WTC11 (cell line): ENCODE measurements around the gene ZBTB25. TPM values are rescaled to one million over a fixed set of nuclear protein-coding genes. Genes with fewer than 3 reads are reported as not detected.

Experiments
- ATAC-seq: fragments of 200-7000 bp; cut with Tn5 transposase; 2 replicates; pipeline ENCODE4 v1.10.0; 2021; ENCODE audit warnings: mild to moderate bottlenecking, moderate library complexity
- CTCF ChIA-PET: fragments of 300-600 bp; sonication (Branson Sonifier 250); formaldehyde crosslinking; loops from one replicate; lab custom pipeline; 2021; ENCODE audit warnings: antibody characterized with exemption; lab: Charles Lee
- POLR2A ChIA-PET: fragments of 350-600 bp; sonication (Branson Sonifier 250); formaldehyde crosslinking; loops from one replicate; lab custom pipeline; 2021; ENCODE audit warnings: antibody characterized with exemption; lab: Charles Lee
- DNase-seq: peaks from one replicate; pipeline ENCODE4 v3.0.0; 2021; ENCODE audit warnings: low spot score
- H3K27ac Mint-ChIP-seq: 2 replicates; pipeline ENCODE4 v1.8.0; 2021; ENCODE audit warnings: mixed read lengths
- H3K27me3 Mint-ChIP-seq: 2 replicates; pipeline ENCODE4 v1.8.0; 2021; ENCODE audit warnings: low read depth, mild to moderate bottlenecking, moderate library complexity, mixed read lengths
- H3K36me3 Mint-ChIP-seq: 2 replicates; pipeline ENCODE4 v1.8.0; 2021; ENCODE audit warnings: mixed read lengths
- H3K4me1 Mint-ChIP-seq: 2 replicates; pipeline ENCODE4 v1.8.0; 2022; ENCODE audit warnings: mixed read lengths
- H3K4me3 Mint-ChIP-seq: 2 replicates; pipeline ENCODE4 v1.8.0; 2021; ENCODE audit warnings: mild to moderate bottlenecking, moderate library complexity, mixed read lengths
- H3K9me3 Mint-ChIP-seq: 2 replicates; pipeline ENCODE4 v1.8.0; 2021; ENCODE audit warnings: mixed read lengths
- AR ChIP-seq: fragments of 250-450 bp; sonication (Bioruptor Pico); IDR thresholded peaks from 2 replicates; pipeline ENCODE4 v1.9.0; 2021; ENCODE audit warnings: mild to moderate bottlenecking
- CBFB ChIP-seq: sonication (generic); formaldehyde crosslinking; IDR thresholded peaks from 2 replicates; pipeline ENCODE4 v1.8.1; 2022; ENCODE audit warnings: mild to moderate bottlenecking, low read depth, missing genetic modification reagents
- CDX4 ChIP-seq: fragments of 250-450 bp; sonication (Bioruptor Pico); IDR thresholded peaks from 2 replicates; pipeline ENCODE4 v1.9.0; 2021; ENCODE audit warnings: moderate library complexity, mild to moderate bottlenecking, inconsistent platforms, borderline replicate concordance
- CREB1 ChIP-seq: sonication (generic); formaldehyde crosslinking; IDR thresholded peaks from 2 replicates; pipeline ENCODE4 v1.8.0; 2023; ENCODE audit warnings: mild to moderate bottlenecking, missing genetic modification reagents
- ETV6 ChIP-seq: sonication (generic); formaldehyde crosslinking; IDR thresholded peaks from 2 replicates; pipeline ENCODE4 v1.8.1; 2022; ENCODE audit warnings: mild to moderate bottlenecking, missing genetic modification reagents
- FOXK1 ChIP-seq: sonication (generic); formaldehyde crosslinking; IDR thresholded peaks from 2 replicates; pipeline ENCODE4 v1.8.0; 2022; ENCODE audit warnings: mild to moderate bottlenecking, moderate library complexity, missing genetic modification reagents
- GTF2I ChIP-seq: fragments of 250-450 bp; sonication (Bioruptor Pico); conservative IDR thresholded peaks from 2 replicates; pipeline ENCODE4 v1.4.0; 2021; ENCODE audit warnings: mild to moderate bottlenecking
- HMGXB4 ChIP-seq: sonication (generic); formaldehyde crosslinking; IDR thresholded peaks from 2 replicates; pipeline ENCODE4 v1.8.1; 2023; ENCODE audit warnings: mild to moderate bottlenecking, moderate library complexity, missing genetic modification reagents
- JAZF1 ChIP-seq: fragments of 250-450 bp; sonication (Bioruptor Pico); IDR thresholded peaks from 2 replicates; pipeline ENCODE4 v1.9.0; 2021; ENCODE audit warnings: moderate library complexity, mild to moderate bottlenecking, inconsistent platforms
- MYBL2 ChIP-seq: sonication (generic); formaldehyde crosslinking; IDR thresholded peaks from 2 replicates; pipeline ENCODE4 v1.8.1; 2023; ENCODE audit warnings: mild to moderate bottlenecking, moderate library complexity, missing genetic modification reagents
- OVOL2 ChIP-seq: fragments of 250-450 bp; sonication (Bioruptor Pico); IDR thresholded peaks from 2 replicates; pipeline ENCODE4 v1.9.0; 2021; ENCODE audit warnings: mild to moderate bottlenecking, borderline replicate concordance
- PRRX2 ChIP-seq: fragments of 250-450 bp; sonication (Bioruptor Pico); IDR thresholded peaks from 2 replicates; pipeline ENCODE4 v1.8.0; 2021; ENCODE audit warnings: mild to moderate bottlenecking
- RELA ChIP-seq: sonication (generic); formaldehyde crosslinking; IDR thresholded peaks from 2 replicates; pipeline ENCODE4 v1.8.1; 2022; ENCODE audit warnings: missing genetic modification reagents, mild to moderate bottlenecking, borderline replicate concordance
- TCF7 ChIP-seq: sonication (generic); formaldehyde crosslinking; IDR thresholded peaks from 2 replicates; pipeline ENCODE4 v1.8.0; 2022; ENCODE audit warnings: mild to moderate bottlenecking, low read depth, missing genetic modification reagents, moderate library complexity
- TEAD1 ChIP-seq: sonication (generic); formaldehyde crosslinking; IDR thresholded peaks from 2 replicates; pipeline ENCODE4 v1.8.0; 2022; ENCODE audit warnings: mild to moderate bottlenecking, missing genetic modification reagents
- TP53 ChIP-seq: sonication (generic); formaldehyde crosslinking; IDR thresholded peaks from 2 replicates; pipeline ENCODE4 v1.8.1; 2023; ENCODE audit warnings: mild to moderate bottlenecking, missing genetic modification reagents
- USF1 ChIP-seq: sonication (generic); formaldehyde crosslinking; IDR thresholded peaks from 2 replicates; pipeline ENCODE4 v1.8.0; 2022; ENCODE audit warnings: mild to moderate bottlenecking, missing genetic modification reagents
- ZMAT4 ChIP-seq: fragments of 250-450 bp; sonication (Bioruptor Pico); IDR thresholded peaks from 2 replicates; pipeline ENCODE4 v1.9.0; 2021; ENCODE audit warnings: mild to moderate bottlenecking
- ZNF138 ChIP-seq: sonication (generic); formaldehyde crosslinking; conservative IDR thresholded peaks from 2 replicates; pipeline ENCODE4 v1.8.1; 2022; ENCODE audit warnings: mild to moderate bottlenecking, moderate library complexity, missing genetic modification reagents
- ZNF219 ChIP-seq: sonication (generic); formaldehyde crosslinking; IDR thresholded peaks from 2 replicates; pipeline ENCODE4 v1.8.0; 2023; ENCODE audit warnings: missing genetic modification reagents, mild to moderate bottlenecking, borderline replicate concordance
- ZNF396 ChIP-seq: fragments of 250-450 bp; sonication (Bioruptor Pico); IDR thresholded peaks from 2 replicates; pipeline ENCODE4 v1.8.0; 2021; ENCODE audit warnings: mild to moderate bottlenecking, moderate library complexity, borderline replicate concordance
- ZNF423 ChIP-seq: fragments of 250-450 bp; sonication (Bioruptor Pico); IDR thresholded peaks from 2 replicates; pipeline ENCODE4 v2.1.2; 2022; ENCODE audit warnings: mild to moderate bottlenecking, moderate library complexity
- total RNA-seq: library from RNA; stranded (reverse); gene quantifications from 3 replicates; pipeline ENCODE4 v1.2.3, GENCODE V29; 2021

Gene ZBTB25
- total RNA-seq, 1 experiment from 2014 or later, result 11.9 TPM

- H3K27me3 Mint-ChIP-seq, result no peaks in the 10 kb centered on the region
- no peak for TF ChIP-seq OVOL2
- no peak for TF ChIP-seq GTF2I (CRISPR knock-in tag)
- TF ChIP-seq CBFB (CRISPR knock-in tag), result no peak
- TF ChIP-seq USF1 (CRISPR knock-in tag), result no peak
- no peak for TF ChIP-seq HMGXB4 (CRISPR knock-in tag)
- no peak for TF ChIP-seq FOXK1 (CRISPR knock-in tag)
- TF ChIP-seq ETV6, result no peak
- TF ChIP-seq MYBL2 (CRISPR knock-in tag), result no peak
- no peak for TF ChIP-seq PRRX2 (CRISPR knock-in tag)
- TF ChIP-seq AR (CRISPR knock-in tag), result no peak
- TF ChIP-seq ZNF219 (CRISPR knock-in tag), result no peak
- no peak for TF ChIP-seq CDX4 (CRISPR knock-in tag)
- no peak for TF ChIP-seq ZMAT4
- no peak for TF ChIP-seq CREB1
- TF ChIP-seq ZNF423 (CRISPR knock-in tag), result no peak
- DNase-seq (no peak), ATAC-seq (no peak)
- no peaks in the 10 kb centered on the region for H3K9me3 Mint-ChIP-seq
- no peak overlapping the region for H3K4me3 Mint-ChIP-seq
- H3K27ac Mint-ChIP-seq, result no peak overlapping the region
- POLR2A ChIA-PET, result interaction anchor here (1.0 kb wide), 1 partner anchor 25 kb away, joined by 5 read pairs; the partner anchor contains the start of gene HSPA2
- CTCF ChIA-PET, result no interaction called here
- no peaks in the 10 kb centered on the region for H3K36me3 Mint-ChIP-seq
- peaks cover 17% of the 10 kb centered on the region for H3K4me1 Mint-ChIP-seq
Measured at GRCh38 chr14:64515053-64515452, 11.4 kb upstream of the ZBTB25 start.

- no peaks in the 10 kb centered on the region for H3K9me3 Mint-ChIP-seq
- no peak for ATAC-seq
- H3K4me1 Mint-ChIP-seq, result peaks cover 31% of the 10 kb centered on the region
- TF ChIP-seq TP53 (CRISPR knock-in tag) (no peak), ZNF138 (CRISPR knock-in tag) (no peak), TCF7 (CRISPR knock-in tag) (no peak), ZNF396 (CRISPR knock-in tag) (no peak), JAZF1 (CRISPR knock-in tag) (no peak), RELA (CRISPR knock-in tag) (no peak), TEAD1 (CRISPR knock-in tag) (no peak), AR (CRISPR knock-in tag) (no peak)
- TF ChIP-seq, all 79 proteins: peak for 0
- Mint-ChIP-seq H3K4me3 (no peak overlapping the region), H3K27ac (no peak overlapping the region), H3K27me3 (no peaks in the 10 kb centered on the region), H3K36me3 (no peaks in the 10 kb centered on the region)
- ChIA-PET CTCF (no interaction called here), POLR2A (no interaction called here)
- no peak for DNase-seq
Measured at GRCh38 chr14:64513271-64513670, 9.6 kb upstream of the ZBTB25 start.
